Fibroblast of the aortic adventitia (primary cell): ENCODE results near the gene QSOX1. TPM values are rescaled to one million over a fixed set of nuclear protein-coding genes. Genes with fewer than 3 reads are reported as not detected.

Experiments
- DNase-seq: peaks from one replicate; pipeline ENCODE4 v3.0.0-alpha.2; 2010; ENCODE audit warnings: low read depth
- H3K4me3 ChIP-seq: 2 replicates; pipeline ENCODE4 v1.5.1; 2011; ENCODE audit warnings: low read depth, mild to moderate bottlenecking, control low read depth, low read length, moderate library complexity
- total RNA-seq: library from RNA; depleted of rRNA; stranded (reverse); fragments of >200 nt; gene quantifications from 2 replicates; pipeline ENCODE4 v1.2.3, GENCODE V29; 2012; ENCODE audit warnings: low replicate concordance
- TF ChIP-seq, protein P1 (sequence below): IDR thresholded peaks from 2 replicates; pipeline ENCODE4 v1.5.1; 2011; ENCODE audit warnings: mild to moderate bottlenecking, low read length, control low read depth, inconsistent platforms; ENCODE audit not compliant: insufficient read depth

QSOX1 gene
- total RNA-seq, 1 donor = 261 TPM

DNA sequence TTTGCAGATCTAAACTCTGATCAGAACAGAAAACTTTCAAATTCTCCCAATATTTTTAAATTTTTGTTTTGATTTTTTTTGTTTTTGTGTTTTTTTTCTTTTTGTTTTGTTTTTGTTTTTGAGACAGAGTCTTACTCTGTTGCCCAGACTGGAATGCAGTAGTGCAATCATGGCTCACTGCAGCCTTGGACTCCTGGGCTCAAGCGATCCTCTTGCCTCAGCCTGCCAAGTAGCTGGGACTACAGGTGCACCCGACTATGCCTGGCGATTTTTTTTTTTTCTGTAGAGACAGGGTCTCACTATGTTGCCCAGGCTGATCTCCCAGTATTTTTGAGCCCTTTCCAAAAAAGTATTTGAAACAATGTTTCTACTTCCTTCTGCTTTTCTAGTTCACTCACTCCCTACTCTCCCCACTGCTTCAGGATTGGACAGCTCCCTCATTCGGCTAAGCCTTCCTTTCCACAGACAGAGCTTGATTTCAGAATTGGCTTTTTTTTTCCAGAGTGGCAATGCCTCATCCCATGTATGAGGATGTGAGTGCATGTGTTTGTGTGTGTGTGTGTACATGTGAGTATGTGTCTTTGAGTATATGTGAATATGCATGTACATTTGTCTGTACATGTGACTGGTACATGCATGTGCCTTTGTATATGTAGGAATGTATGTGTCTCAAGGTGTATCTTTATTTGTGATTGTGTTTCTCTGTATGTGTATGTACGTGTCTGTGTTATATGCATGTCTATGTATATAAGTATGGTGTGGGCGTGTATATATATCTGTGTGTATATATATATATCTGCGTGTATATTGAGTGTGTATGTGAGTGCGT is 87.3 kb downstream of the QSOX1 start:
- H3K4me3 ChIP-seq = no peak overlapping the region
- TF ChIP-seq, protein P1, sequence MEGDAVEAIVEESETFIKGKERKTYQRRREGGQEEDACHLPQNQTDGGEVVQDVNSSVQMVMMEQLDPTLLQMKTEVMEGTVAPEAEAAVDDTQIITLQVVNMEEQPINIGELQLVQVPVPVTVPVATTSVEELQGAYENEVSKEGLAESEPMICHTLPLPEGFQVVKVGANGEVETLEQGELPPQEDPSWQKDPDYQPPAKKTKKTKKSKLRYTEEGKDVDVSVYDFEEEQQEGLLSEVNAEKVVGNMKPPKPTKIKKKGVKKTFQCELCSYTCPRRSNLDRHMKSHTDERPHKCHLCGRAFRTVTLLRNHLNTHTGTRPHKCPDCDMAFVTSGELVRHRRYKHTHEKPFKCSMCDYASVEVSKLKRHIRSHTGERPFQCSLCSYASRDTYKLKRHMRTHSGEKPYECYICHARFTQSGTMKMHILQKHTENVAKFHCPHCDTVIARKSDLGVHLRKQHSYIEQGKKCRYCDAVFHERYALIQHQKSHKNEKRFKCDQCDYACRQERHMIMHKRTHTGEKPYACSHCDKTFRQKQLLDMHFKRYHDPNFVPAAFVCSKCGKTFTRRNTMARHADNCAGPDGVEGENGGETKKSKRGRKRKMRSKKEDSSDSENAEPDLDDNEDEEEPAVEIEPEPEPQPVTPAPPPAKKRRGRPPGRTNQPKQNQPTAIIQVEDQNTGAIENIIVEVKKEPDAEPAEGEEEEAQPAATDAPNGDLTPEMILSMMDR = no peak
- DNase-seq = no peak

DNA sequence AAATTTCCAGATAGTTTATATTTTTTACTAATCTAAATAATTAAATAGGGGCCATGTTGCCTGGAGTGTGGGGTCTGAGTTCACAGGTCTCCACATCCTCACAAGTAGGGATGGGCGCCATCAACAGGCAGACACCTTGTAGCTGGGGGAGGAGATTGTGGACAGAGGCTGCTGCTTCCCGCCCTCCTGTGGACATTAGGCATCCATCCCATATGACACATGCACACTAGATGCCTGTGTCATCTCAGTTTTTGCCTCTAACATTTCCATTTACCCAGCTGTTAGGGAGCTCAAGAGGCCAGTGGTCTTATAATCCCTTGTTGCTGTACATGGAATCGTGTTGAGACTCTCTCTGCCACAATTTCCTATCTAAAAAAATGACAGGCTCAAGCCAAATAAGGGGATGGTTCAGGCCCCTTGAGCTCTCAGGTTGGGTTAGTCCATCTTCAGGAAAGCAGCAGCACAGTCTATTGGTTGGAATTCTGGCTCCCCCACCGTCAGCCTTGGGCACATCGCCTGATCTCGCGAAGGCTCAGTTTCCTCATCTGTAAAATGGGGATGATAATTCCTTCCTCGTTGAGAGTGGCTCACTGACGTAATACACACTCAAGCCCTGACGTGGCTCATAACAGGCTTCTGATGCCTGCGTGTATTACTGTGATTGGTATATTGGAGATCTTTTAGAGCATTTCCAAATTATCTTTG is 89.0 kb downstream of the QSOX1 start:
- H3K4me3 ChIP-seq = no peak overlapping the region
- no peak for DNase-seq
- TF ChIP-seq, protein P1 = no peak

DNA sequence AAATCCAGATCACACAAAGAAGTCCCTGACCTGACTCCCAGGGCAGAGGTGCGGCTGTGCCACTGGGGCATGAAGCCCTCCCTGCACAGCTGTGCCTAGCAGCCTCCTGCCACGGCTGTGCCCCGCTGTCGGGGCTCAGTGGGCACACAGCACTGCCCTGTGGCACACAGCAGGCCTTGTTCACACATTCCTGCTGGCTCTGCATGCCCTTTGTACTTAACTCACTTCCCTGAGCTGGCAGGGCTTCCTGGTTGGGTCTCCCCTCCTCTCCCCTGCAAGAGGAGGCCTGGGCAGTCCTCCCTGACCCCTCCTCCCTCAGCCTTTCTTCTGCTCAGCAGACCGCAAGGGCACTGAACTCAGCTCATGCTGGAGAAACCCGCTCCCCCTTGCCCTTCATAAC is 90.2 kb downstream of the QSOX1 start:
- DNase-seq = no peak
- H3K4me3 ChIP-seq = no peak overlapping the region
- TF ChIP-seq, protein P1 = no peak

DNA sequence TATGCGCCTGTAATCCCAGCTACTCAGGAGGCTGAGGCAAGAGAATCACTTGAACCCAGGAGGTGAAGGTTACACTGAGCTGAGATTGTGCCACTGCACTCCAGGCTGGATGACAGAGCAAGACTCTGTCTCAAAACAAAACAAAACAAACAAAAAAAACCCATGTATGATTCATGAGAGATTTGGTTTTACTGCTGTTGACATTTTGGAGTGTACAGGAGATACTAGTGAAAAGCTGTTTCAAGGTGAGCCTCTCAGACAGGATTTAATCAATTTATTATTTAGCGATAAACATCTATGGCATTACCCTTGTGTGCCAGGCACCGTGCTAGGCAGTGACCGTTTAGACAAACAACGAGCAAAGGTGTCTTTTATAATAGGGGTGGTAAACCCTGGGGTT is 91.9 kb downstream of the QSOX1 start:
- no peak overlapping the region for H3K4me3 ChIP-seq
- TF ChIP-seq, protein P1 = no peak
- no peak for DNase-seq

DNA sequence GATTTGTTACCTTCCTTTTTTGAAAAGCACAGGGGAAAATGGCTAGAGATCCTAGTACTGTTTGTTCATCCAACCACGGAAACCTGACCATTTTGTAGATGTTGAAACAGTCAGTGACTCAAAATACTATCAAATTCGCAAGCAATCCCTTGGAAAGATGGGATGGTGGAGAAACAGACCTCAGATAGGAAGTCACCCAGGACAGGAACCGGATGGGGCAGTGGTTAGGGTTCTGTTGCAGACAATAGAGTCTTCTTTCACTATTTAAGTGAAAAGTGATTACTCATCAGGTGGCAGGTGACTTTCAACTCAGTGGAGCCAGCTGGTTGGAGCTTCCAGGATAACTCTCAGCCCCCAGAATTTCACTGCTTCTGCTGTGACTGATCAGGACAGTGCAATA is 92.4 kb downstream of the QSOX1 start:
- DNase-seq = no peak
- no peak overlapping the region for H3K4me3 ChIP-seq
- TF ChIP-seq, protein P1 = no peak

DNA sequence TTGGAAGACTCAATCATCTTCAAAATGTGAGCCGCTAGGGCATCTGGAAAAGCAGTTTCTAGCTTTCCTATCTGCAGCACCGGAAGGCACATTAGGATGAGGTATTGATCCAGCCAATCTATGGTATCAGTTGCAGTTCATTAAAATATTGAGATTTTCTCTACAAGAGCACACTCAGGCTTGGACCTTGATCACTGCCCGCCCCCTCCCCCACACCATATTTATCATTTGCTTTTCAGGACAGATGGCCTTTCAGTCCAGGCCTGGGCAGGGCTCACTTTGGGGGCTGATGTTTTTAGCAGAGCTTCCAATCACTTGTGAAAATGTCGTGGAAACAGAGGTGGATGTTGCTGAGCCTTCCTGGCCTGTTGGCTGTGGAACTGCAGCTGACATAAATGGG is 92.9 kb downstream of the QSOX1 start:
- TF ChIP-seq, protein P1 = no peak
- H3K4me3 ChIP-seq = no peak overlapping the region
- no peak for DNase-seq
